GM11168 (cell line): ENCODE results near the gene EPHA2.
"Not testable (repeated sequence)": the region's sequence is repeated elsewhere in the genome, so short reads cannot be mapped to it uniquely, and the experiment has no call there.

ENCODE experiments used
- in situ Hi-C: fragments of 300-500 bp; cut with MboI; formaldehyde crosslinking; loops from one replicate; pipeline ENCODE4 v1.12.0; 2022; ENCODE audit warnings: low sequenced_read_pairs; ENCODE audit not compliant: unreplicated experiment

EPHA2 gene

GRCh38 chr1:16170283-16170673 lies 14.4 kb upstream of the EPHA2 start:
- in situ Hi-C loops, result no loop called here

- in situ Hi-C loops, result no loop called here
These were observed 12.9 kb upstream of the EPHA2 start for GRCh38 chr1:16168622-16169360.

GRCh38 chr1:16168144-16168495 lies 12.3 kb upstream of the EPHA2 start:
- in situ Hi-C loops, result not testable (repeated sequence)

GRCh38 chr1:16167331-16168143 lies 11.7 kb upstream of the EPHA2 start:
- in situ Hi-C loops, result no loop called here

GRCh38 chr1:16166117-16166516 lies 10.2 kb upstream of the EPHA2 start:
- in situ Hi-C loops, result no loop called here

- in situ Hi-C loops, result no loop called here
These were observed 9.7 kb upstream of the EPHA2 start for GRCh38 chr1:16165548-16165947.

GRCh38 chr1:16165073-16165364 lies 9.2 kb upstream of the EPHA2 start:
- in situ Hi-C loops, result no loop called here

- in situ Hi-C loops, result no loop called here
These were observed 8.6 kb upstream of the EPHA2 start for GRCh38 chr1:16164213-16165072.

GRCh38 chr1:16163608-16164212 lies 7.8 kb upstream of the EPHA2 start:
- in situ Hi-C loops, result not testable (repeated sequence)

- in situ Hi-C loops, result no loop called here
These were observed 6.4 kb upstream of the EPHA2 start for GRCh38 chr1:16162163-16162822.

GRCh38 chr1:16161717-16162116 lies 5.8 kb upstream of the EPHA2 start:
- in situ Hi-C loops, result no loop called here

- in situ Hi-C loops, result no loop called here
These were observed 3.3 kb upstream of the EPHA2 start for GRCh38 chr1:16158993-16159831.

GRCh38 chr1:16158025-16158424 lies 2.2 kb upstream of the EPHA2 start:
- in situ Hi-C loops, result no loop called here

- in situ Hi-C loops, result no loop called here
These were observed 1.1 kb upstream of the EPHA2 start for GRCh38 chr1:16156848-16157495.

GRCh38 chr1:16153999-16154673 lies 1.7 kb downstream of the EPHA2 start:
- in situ Hi-C loops, result no loop called here

- in situ Hi-C loops, result no loop called here
These were observed 2.5 kb downstream of the EPHA2 start for GRCh38 chr1:16153096-16153998.

- in situ Hi-C loops, result no loop called here
These were observed 3.3 kb downstream of the EPHA2 start for GRCh38 chr1:16152481-16153087.
